ENCODE data around the gene RIPPLY1.
"Not testable (repeated sequence)": the region's sequence is repeated elsewhere in the genome, so short reads cannot be mapped to it uniquely, and the experiment has no call there.

The RIPPLY1 gene

DNA sequence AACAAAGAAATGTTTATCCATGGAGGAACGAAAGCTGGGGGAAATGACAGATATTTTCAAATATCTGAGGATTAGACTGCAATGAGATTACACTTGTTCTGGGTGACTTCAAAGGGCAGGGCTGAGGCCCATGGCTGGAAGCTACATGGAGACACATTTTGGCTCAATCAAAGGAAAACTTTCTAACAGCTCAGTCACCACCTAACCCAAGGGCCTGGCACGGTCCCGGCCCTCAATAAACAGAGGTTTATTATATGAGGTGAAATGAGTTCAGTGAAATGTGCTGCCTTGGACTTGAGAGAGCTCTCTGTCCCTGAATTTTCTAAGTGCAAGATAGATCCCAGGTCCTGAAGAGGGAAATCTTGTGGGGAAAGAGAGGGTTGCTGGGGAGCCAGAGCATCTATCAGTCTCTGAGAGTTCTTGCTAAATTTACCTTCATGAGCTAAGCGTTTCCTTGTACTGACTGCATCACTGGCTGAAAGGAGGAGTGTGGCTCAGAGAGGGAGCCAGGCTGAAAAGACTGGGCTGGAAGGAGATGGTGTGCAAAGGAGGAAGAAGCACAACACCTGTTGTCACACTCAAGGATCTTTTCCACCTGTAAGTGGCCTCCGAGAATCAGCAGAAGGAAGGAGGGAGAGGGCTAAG is 2.0 kb upstream of the RIPPLY1 start:
- DNase-seq, result no peak

DNA sequence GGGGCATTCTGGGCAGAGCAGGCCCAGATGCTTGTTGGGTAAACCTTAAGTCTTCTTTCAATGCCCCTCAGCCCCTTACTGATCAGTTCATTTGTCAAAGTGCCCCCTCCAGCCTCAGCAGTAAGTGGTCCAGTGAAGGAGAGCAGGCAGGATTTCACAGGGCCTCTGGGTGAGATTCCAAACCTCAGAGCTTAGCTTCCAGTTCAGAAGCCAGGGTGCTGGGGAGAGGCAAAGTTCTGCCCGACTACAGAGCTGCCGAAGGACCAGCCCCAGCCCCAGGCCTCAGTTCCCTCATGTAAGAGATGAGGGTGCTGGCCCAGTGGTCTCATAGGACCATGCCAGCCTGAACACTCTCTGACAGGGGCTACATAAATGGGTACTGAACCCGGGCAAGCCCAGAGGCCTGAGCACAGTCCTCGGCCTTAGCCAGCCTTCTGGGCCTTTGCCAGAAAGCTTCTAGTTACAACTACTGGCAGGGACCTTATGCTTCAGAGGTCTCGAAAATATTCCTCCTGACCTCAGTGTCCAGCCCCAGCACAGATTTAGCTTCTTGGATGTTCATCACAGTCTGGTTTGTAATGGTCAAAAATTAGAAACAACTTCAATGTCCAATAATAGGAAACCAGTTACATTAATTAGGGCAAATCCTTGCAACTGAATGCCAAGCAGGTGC is 851 bp upstream of the RIPPLY1 start:
- no peak for DNase-seq

DNA sequence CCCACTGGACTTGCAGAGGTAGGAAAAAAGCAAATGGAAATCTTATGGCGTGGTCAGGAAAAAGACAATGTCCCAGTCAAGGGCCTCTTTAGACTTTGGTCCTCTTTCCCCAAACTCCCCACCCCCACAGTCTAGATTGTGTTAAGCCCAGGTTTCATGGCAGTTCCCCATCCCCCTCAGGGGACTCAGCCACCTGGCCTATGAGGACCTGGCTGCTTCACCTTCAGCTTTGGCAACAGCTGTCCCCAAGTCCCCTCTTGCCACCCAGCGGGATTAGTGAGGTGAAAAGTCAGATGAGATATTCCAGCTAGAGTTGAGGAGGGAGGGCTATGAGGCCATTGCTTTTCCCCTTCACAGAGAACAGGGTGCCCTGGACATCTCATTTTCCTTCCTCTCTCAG is 457 bp downstream of the RIPPLY1 start:
- no peak for DNase-seq

DNA sequence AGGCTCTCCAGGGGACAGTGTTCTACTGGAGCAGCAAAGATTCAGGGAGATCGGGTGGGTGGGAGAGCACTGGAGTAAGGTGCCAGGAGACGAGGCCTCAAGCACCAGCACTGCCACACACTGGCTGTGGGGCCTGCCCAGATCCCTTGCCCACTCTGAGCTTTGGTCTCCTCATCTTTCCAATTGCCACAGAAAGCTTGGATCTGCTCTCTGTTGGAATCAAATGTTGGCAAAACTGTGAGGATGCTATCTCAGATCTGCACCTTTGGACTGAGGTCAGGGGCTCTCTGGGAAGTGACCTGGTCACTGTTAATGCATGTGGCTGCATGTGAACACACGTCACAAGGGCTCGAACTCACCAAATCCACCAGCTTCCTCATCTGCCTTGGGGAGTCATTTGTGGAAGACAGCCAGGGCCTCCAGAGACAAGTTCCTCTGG is 1.3 kb downstream of the RIPPLY1 start:
- no peak for DNase-seq

DNA sequence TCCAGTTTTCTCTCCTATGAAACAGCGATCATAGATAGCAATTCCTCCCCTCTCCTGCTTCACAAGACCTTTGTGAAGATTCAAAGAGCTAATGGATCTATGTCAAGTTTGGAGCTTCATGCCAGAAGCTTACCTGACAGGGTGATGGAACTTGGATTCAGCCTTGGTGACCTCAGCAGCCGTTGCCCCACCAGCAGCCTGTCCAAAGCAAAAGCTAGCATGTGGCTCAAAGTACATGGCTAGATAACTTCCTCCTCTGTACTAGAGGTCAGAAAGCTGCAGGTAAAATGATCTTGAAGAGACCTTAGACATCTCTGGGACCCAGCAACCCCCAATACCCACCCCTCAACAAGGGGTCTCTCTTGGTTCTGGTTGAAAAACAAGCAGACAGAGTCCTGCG is 1.8 kb downstream of the RIPPLY1 start:
- no peak for DNase-seq

DNA sequence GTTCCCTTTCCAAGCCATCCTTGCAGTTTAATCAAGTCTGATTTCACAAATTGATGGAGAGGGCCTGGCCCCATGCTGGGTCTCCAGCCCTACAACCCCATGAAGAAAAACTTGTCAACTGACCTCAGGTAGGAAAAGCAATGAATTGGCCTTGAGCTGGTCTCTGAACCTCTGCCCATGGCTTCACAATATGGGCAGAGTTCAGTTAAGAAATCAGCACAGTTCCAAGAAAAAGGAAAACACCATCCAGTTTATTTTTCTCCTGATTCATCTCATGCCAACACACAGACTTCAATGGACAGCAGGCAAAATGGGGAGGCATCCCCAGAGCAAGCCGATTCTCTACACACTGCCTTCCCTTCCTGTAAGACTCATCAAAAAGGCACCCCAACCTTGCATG is 3.3 kb downstream of the RIPPLY1 start:
- no peak for DNase-seq

DNA sequence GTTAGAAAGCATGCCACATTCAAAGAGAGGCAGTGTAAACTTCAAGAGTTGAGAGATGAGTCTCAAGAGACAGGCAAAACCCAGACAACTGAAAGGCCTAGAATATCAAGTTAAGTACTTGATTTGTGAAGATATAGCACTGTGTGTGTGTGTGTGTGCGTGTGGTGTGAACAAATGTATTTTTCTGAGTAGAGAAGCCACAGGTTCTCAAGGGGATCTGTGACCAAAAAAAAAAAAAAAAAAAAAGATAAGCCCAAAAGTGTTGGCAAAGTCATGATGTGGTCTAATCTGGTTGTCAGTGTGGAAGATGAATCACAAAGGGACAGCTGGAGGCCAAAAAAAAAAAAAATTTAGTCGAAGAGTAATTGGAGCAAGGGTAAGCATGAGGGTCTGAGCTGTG is 3.9 kb downstream of the RIPPLY1 start:
- DNase-seq, result no peak

DNA sequence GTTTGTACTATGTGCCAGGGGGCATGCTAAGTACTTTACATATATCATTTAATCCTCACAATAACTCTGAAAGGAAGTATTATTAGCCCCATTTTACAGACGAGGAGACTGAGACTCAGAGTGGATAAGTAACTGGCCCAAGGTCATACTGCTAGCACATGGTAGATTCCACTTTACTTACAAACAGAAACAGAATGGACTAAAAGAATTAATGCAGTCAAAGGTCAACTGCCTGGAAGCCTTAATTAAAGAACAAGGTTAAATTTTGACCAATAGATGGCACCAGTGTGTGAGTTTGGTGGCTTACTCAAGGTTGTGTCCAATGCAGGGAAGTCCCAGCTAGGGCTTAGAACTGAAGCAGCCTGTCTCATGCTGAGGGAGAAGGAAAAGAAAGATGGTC is 4.7 kb downstream of the RIPPLY1 start:
- DNase-seq, result no peak

DNA sequence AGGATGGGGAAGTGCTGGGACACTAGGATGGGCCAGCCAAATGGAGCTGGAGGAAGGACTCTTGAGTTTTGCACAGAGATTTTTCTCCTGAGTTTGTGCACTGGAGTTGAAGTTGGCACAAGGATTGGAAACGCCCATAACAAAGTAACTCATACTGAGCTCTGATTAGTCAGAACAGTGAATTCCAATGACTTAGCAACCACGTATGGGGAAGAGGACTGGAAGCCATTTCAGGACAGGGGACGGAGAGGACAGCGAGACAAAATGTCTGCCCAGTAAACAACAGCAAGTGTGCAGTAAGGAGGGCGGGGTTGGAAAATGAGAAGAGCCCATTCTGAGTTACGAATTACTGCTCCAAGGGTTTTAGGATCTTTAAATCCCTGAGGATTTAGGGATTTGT is 5.9 kb downstream of the RIPPLY1 start:
- no peak for DNase-seq

DNA sequence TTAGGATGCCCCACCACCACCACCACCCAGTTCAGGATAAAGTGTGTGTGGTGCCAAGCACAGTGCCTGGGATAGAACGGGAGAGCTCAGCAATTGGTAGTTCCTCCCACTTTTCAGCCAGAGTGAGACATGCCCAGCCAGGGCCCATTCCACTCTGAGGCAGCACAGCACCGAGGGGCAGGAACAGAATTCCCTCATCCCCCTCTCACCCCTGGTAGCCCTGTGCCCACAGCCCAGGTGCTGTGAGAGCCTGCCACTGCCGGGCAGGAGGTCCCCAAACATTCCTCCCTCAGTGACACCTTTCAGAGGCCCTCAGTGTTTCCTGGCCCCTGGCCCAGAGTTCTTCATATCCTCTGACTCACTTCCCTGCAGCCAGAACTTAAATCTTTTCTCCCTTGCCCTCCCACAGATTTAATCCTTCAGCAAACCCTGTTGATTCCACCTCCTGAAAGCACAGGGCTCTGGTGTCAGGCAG is 8.1 kb downstream of the RIPPLY1 start:
- no peak for DNase-seq

DNA sequence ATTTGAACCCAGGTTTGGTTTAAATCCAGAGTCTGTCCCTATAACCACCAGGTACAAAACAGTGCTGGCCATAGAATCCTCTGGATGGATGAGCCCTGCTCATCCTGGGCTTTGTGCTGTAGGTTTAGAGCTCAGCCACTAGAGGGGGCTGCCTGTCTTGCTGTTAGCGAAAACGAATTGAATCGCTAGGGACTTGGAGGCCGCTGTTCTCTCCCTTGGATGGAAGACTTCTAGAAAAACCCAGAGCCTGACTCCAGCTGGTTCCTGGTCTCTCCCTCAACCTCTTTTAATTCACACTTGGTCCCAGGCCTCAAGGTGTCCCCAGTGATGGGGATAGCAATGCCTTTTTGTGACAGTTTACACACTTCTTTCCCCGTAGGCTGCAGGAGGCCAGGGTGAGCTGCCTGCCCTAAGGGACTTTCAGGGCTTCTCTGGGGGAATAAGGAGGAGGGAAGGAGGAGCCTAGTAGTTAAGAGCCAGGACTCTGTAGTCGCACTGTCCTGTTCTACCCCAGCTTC is 8.7 kb downstream of the RIPPLY1 start:
- peak; percentile 57 for DNase-seq

DNA sequence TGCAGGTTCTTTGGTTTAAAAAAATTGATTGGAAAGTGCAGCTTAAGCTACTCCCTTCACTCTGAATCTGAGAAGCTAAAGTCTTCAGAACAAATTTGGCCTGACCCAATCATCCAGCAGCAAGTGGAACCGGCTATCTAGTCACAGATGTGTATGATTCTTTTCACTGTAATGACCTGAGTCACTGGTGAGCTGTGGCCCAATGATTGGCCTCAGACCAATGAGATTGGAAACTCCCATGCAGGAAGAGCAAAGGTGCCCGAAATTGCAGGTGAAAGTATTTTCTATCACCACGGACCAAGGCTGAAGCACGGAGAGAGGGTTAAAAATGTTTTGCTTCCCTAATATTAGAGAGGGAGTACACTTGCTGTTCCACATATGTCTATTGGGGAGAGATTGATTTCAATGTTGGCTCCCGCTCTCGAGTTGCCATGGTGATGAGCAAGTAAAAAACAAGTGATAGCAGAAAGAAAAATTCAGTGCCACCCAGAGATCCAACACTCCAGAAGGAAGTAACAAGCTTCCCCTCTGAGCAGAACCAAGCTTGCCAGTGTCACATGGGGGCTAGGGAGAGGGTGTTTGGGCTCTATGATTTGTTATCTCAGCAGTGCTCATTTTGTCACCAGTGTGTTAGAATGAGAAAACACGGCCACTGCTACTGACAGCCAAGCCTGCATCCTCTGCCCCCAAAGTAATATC is 11.2 kb downstream of the RIPPLY1 start:
- DNase-seq, result no peak

DNA sequence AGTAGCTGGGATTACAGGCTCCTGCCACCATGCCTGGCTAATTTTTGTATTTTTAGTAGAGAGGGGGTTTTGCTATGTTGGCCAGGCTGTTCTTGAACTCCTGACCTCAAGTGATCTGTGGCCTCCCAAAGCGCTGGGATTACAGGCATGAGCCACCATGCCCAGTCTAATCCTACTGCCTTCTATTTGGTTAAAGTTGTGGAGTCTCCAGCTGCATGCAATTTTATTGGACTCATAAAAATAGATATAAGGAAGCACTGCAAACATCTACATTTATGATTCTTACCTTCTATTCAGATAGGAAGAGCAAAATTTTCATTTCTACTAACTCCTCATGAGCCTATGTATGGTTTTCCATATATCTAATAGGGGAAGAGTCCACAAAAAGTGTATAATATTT is 13.7 kb downstream of the RIPPLY1 start:
- no peak for DNase-seq

DNA sequence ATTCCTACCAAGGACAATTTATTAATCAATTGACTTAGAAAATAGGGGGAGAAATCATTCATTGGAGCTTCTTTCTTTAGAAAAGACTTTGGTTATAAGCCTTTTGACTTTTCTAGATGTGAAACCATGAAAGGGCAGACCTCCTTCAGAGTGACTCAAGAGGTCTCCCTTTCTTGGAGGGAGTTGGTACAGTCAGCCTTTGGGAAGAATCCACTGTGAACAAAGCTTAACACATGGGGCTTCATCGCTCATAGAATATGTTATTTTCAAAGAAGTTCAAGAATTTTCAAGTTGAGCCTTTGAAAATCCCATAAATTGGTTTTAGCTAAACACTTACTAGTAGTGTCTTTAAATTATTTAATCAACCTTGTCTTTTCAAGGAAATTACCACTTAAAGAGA is 28.0 kb downstream of the RIPPLY1 start:
- DNase-seq, result no peak

DNA sequence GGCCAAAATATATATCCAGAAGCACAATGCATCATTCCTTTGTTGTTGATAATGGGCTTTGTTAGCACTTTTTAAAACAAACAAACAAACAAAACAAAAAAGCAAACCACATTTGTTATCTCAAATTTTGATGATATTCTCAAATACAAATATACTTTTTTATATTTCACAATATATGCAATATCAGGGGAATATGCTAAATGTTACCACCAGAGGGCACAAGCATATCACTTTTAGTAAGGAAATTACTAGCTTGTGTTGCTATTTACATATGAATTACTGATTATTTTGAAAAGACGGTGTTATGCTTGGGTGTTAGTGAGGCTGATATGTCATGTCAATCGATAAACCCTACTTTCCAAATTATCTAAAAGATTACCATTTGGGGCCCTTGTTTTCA is 29.1 kb downstream of the RIPPLY1 start:
- DNase-seq, result no peak

DNA sequence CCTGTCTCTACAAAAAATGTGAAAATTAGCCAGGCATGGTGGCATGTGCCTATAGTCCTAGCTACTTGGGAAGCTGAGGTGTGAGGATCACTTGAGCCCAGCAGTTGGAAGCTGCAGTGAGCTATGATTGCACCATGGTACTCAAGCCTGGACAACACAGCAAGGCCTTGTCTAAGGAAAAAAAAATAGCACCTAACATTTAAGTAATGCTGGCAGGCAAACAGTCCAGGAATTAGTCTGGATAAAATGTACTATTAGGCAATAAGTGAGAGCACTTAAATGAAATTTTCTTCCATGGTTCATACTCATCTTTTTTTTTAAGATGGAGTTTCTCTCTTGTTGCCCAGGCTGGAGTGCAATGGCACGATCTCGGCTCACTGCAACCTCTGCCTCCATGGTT is 30.3 kb downstream of the RIPPLY1 start:
- DNase-seq, result not testable (repeated sequence)

DNA sequence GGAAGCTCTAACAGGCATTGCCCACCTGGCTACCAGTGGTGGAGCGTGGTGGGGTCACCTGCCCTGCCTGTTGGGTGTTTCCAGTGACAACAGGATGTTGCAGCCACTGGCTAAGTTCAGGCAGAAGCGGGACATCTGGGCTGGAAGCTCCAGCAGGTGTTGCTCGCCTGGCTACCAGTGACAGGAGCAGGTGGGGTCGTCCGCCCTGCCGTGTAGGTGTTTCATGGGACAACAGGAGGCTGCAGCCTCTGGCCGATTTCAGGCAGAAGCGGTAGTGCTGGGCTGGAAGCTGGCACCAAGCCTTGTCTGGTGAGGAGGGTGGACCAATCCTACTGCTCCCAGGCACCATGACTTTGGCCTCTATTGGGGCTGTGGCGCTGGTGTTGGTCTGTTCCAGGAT is 39.4 kb downstream of the RIPPLY1 start:
- no peak for DNase-seq

DNA sequence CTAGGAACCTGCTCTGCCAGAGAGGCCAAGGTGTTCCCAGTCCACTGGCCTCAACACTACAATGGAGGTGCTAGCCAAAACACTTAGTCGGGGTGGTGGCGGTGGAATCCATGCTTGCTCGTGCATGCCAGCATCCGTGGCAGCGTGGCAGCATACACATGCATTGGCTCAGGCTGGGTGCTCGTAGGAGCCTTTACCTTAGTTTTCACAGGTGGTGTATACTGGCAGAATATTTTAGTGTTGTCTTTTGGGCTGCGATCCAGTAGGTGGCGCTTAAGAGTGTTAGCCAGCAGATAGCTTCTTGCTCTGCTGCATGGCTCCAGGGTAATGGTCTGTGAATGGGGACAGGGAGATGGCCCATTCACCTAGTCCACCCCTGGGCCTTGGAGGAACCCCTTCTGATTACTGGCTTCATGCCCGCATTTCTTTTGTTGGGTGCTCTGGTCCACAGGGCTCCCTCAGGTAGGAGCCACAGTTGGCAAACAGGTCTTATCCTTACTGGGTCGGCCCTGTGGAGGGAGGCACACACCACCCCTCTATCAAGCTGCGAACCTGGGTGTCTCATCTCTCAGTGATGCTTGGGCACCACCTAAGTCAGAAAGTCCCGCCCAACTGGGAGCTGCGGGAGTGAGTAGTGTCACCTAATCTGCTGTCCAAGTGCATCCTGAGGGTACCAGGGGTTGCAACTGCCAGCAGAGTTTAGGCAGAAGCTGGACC is 40.0 kb downstream of the RIPPLY1 start:
- no peak for DNase-seq
